NCI-H2107 (cell line): ENCODE results near the gene MVD.
A peak's percentile ranks its signal among the peaks of the same experiment; 100 is the strongest.

Experiments
- DNase-seq: peaks from one replicate; lab custom pipeline; 2025; lab: John Stamatoyannopoulos, UW

MVD gene

DNA sequence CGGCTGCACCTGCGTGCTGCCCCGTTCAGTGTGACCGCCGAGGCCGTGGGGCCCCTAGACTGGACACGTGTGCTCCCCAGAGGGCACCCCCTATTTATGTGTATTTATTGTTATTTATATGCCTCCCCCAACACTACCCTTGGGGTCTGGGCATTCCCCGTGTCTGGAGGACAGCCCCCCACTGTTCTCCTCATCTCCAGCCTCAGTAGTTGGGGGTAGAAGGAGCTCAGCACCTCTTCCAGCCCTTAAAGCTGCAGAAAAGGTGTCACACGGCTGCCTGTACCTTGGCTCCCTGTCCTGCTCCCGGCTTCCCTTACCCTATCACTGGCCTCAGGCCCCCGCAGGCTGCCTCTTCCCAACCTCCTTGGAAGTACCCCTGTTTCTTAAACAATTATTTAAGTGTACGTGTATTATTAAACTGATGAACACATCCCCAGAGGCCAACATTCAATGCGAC is 22.8 kb downstream of the MVD start:
- DNase-seq: no peak

DNA sequence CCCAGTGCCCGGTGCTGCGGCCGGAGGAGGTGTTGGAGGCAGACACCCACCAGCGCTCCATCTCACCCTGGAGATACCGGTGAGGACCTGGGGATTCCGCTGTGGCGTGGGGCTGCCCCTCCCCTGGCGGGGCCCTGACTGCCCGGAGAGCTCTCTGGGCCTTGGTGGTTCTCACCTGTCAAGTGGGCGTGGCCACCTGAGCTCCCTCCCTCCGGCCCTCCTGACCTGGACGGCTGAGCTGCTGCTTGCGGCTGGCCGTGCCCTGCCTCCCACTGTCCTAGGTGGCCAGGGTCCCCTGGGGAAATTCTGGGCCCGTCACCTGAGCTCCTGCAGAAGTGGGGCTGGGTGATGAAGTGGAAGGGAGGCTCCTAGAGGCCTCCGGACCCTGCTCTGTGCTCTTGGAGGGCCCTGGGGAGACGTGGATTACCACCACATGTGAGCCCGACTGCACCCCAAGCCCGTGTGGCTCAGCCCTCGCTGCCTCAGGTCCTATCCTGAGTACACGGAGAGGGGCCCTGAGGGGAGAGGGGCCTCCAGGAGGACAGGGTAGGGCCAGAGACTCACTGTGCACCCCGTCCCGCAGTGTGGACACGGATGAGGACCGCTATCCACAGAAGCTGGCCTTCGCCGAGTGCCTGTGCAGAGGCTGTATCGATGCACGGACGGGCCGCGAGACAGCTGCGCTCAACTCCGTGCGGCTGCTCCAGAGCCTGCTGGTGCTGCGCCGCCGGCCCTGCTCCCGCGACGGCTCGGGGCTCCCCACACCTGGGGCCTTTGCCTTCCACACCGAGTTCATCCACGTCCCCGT is 23.5 kb downstream of the MVD start:
- no peak for DNase-seq

DNA sequence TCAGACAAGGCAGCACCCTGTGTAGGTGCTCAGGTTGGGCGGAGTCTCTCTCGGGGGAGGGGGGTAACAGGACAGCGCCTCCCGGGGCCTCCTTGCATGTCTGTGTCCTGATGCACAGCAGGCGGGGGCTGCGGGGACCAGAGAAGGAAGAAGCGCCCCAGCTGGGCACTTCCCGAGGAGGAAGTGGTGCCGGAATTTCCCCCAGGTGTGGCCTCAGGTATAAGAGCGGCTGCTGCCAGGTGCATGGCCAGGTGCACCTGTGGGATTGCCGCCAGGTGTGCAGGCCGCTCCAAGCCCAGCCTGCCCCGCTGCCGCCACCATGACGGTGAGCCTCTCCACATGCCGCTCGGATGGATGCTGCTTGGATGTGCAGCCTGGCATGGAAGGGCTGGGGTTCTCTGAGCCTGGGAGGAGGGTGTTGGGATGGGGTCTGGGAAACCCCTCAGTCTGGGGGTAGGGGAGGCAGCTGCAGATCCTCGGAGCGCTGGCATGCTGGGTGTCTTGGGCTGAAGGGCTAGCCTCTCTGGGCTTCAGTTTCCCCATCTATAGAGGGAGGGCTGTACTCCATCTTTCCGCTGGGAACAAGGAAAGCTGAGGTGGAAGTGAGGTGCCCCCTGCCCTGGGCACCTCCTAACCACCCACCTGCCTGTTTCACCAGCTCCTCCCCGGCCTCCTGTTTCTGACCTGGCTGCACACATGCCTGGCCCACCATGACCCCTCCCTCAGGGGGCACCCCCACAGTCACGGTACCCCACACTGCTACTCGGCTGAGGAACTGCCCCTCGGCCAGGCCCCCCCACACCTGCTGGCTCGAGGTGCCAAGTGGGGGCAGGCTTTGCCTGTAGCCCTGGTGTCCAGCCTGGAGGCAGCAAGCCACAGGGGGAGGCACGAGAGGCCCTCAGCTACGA is 24.3 kb downstream of the MVD start, which contains the start of gene IL17C:
IL17C (plus strand) TSS at position 250 of the 908 bp plus-strand sequence; CDS start at position 320, 70 bp downstream.
- DNase-seq: peak; percentile 68

DNA sequence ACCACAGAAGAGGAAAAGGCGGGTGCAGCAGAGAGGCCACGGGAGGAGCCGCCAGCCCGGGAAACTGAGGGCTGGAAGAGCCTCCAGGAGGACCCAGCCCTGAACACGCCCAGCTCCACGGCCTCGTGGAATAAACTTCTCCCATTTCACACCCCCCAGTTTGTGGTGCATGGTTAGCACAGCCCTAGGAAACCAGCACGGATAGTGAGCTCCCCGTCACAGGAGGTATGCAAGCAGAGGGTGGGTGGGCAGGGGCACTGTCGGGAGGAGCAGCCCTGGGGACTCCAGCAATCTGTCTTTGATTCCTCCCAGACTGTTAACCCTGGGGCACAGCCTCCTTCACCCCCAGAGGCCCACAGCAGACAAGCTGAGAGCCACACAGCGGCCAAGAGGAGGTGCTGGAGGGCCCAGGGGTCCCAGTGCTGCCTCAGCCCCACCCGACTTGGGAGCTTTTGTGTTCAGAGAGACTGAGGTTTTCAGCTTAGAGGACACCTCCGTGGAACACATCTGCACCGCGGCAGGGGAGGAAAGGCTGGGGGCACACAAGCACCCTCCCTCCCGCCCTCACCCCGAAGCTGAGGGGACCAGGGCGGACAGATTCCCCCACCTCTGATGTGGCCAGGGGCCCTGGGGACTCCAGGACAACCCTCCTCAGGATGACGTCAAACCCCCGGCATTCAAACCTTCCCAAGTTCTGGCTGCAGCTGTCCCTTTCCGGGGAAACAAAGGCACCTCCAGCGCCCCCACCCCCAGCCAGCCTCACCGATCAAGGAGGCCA is 26.2 kb downstream of the MVD start:
- no peak for DNase-seq

DNA sequence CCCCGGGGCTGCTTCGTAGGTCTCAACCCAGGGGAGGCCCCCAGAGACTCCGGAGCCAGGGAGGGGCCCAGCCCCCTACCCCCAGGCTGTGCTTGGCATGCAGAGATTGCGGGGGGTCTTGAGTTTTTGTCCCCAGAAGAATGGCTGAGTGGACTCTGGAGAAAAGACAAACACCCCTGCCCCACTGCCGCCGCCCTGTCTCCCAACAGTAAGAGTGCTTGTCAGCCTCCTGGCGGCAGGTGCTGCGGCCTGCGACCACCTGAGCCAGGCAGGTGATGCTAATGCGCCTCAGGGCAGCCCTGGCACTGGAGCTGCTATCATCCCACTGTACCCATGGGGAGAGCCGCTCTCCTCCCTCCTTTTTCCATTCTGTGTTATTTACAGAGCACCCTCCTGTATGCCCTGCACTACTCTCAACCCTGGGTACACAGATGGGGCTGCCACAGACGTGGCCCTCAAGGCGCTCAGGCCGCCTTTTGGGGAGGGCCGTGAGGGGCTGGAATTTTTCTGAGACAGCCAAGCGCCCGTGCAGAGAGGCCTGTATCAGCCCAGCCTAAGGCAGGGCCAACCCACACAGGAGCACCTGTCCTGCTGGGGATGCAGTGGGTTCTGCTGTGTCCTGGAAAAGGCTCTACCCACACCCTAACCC is 27.1 kb downstream of the MVD start:
- DNase-seq: no peak

DNA sequence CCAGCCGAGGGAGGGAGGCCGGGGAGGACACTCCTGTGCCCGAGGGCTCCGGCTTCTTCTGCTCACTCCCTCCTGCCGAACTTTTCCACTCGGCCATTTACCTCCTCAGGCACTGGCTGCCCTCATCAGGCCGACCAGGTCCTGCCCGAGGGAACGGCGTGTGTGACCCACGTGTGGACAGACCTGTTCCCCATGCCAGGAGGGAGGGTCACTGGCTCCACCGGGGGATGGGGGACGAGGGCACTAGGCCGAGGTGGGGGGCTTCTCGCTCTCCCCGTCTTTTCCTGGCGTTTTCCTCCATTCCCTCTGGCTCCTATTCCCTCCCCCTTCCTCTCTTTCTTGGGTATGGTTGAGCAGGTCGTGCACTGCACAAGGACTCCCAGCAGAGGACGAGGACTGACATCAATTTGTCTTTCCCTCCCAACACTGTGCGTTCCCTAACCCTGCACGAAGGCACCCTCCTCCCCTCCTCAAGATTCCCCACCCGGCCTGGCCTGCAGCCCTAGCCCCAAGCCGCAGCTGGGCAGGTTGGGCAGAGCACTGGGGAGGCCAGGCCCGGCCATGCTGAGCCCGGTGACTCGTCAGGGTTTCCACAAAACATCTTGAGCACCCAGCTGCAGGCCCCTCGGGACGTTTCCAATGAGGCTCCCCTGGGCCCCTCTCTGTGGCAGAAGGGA is 27.8 kb downstream of the MVD start:
- no peak for DNase-seq

DNA sequence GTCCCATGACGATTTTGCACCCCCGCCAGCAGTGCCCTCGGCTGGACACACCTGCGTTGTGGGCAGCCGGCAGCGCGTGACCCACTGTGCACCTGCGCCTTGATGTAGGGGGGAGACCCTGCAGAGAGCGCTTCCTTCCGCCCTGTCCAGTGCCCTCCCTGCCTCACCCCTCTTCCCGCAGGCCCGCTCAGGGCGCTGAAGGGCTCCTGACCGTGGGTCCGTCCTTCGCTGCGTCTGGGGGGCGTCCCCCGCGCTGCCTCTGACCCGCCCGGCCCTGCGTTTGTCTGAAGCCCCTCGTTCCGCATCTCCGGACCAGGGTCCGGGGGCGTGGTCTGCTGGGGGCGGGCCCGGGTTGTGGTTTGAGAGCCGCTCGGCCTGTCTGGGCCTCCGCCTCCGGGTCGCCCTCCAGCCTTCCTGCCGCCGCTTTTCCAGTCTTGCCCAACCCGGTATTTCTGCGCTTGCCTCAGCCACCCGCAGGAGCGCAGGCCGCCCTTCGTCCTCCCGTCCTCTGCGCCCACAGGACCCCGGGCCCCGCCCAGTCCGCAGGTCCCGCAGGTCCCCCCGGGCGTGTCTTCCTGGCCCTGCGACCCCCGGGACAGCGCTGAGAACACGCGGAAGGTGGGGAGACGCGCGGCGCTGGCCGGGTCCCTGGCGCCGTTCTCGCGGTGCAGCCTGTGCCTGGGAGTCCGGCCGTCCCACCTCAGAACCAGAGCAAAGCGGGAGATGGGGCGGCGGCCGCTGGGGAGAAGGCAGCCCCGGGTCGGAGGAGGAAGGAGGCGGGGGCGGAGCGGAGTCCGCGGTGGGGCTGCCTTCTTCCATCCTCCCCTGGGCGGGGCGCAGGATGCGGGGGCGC is 28.5 kb downstream of the MVD start:
- no peak for DNase-seq

DNA sequence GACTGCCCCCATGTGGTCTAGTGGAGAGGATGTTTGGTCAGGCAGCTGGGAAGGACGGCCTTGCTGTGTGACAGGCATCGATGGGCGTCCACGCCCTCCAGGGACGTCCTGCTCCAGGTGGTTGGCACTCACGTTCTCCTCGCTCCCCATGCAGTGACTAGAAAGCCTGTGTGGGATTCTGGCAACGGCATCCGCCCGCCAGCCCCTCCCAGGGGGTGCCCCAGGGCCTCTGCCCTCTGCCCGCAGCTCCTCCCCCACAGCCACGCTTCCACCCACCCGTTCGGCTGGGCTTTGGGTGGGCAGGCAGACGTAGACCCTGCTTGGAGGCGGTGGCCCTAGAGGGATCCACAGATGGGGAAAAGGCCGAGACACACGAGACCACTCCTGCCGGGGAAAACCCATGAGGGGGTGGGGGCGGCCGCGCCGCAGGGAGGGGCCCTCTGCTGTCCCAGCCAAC is 29.2 kb downstream of the MVD start:
- no peak for DNase-seq

DNA sequence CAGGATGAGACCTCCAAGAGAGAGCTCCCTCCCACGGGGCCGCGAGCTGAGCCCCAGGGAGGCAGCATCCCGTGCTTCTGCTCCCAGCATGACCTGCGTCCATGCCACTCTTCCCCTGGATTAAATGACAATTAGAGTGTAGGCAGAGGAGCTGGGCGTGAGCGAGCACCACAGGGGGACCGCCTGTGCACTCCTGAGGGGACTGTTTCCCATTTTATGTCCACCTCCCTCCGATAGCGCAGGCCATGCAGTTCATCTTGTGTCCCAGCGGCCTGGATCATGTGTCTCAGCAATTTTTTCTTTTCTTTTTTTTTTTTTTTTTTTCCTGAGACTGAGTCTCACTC is 30.3 kb downstream of the MVD start:
- DNase-seq: no peak

DNA sequence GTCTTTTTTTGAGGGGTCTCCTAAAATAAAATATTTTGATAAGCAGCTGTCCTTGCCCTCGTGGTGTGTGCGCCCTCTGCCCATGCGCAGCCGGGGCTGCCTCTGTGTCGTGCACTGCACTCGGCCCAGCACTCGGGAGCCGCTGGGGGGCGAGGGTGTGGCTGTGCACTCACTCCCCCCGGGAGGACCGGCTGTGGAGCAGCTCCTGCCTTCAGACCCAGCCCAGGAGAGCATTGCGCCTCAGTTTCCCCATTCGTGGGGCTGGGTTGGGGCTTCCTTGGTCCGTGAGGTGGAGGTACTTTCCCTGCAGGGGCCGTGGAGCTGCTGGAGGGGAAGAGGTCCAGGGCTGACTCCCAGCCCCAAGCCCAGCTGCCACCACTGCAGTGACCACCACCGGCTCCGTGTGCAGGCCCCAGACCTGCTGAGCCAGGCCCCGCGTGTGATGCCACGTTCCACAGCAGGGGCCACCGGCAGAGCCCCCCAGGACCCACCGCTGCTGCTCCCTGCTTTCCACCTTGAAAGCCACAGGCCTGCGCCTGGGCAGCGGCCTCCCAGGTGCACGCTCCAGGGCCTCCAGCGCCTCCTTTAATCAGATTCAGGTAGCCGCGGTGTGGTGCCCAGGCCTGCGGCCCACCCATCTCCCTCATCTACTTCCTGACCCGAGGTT is 30.8 kb downstream of the MVD start:
- no peak for DNase-seq

DNA sequence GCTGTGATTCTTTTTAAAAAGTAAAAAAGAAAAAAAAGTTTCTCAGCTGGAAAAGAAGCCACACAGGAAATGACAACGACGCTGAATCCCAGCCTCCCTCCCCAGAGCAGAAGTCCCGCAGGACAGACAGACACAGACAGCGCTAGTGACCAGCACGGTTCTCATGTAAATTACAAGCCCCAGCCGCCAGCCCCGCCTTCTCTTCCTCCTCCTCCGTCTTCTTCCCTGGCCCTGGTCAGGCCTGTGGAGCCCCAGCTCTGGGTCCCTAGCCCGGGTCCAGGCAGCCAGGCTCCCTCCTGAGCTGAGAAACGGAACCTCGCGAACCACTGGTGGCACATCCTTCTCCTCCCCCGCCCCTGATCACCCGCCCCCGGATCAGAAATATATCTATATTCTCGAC is 31.5 kb downstream of the MVD start:
- no peak for DNase-seq

DNA sequence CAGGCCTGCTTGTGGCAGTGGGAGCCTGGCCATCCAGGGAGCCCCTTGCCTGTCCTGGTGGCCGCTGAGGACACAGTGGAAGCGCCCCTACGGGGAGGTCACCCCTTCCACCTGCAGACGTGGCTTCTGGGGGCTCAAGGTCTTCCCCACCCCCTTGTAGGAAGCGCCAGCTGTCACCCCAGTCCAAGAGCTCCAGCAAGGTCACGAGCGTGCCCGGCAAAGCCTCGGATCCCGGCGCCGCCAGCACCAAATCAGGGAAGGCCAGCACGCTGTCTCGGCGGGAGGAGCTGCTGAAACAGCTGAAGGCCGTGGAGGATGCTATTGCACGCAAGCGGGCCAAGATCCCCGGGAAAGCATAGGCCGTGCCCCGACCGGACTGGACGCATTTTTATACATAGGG is 31.9 kb downstream of the MVD start:
- no peak for DNase-seq

DNA sequence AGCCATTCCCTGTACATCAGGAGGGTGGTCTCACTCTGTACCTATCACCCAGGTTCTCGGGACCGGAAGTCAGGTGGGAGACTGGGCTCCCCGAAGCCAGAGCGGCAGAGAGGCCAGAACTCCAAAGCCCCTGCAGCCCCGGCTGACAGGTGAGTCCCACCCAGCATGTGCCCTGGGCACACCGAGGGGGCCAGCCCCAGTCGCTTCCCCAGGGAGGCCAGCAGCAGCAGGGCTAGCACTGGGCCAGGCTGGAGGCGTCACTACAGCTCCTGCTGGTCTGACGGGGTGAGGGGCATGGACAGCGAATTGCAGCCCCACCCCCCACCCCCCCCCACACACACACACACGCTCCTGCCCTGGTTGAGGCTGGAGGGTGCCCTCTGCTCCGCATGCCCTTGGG is 32.5 kb downstream of the MVD start:
- no peak for DNase-seq

DNA sequence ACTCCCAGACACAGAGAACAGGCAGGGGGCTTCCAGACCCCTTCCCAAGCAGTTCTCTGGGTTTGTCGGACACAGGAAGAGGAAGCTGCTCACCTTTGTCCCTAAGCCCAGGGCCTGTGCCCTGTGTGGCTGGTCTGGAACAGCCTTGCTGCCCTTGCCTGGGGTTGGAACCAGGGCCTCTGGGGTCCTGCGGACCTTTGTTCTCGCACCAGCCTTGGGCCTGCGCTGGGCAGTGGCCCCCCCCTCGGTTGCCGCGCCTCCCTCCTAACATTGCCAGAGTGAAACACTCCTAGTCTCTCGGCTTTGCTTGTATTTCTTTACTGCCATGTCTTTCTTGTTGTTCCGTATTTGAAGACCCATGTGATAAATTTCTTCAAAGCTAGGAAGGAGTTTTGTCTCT is 33.1 kb downstream of the MVD start:
- no peak for DNase-seq

DNA sequence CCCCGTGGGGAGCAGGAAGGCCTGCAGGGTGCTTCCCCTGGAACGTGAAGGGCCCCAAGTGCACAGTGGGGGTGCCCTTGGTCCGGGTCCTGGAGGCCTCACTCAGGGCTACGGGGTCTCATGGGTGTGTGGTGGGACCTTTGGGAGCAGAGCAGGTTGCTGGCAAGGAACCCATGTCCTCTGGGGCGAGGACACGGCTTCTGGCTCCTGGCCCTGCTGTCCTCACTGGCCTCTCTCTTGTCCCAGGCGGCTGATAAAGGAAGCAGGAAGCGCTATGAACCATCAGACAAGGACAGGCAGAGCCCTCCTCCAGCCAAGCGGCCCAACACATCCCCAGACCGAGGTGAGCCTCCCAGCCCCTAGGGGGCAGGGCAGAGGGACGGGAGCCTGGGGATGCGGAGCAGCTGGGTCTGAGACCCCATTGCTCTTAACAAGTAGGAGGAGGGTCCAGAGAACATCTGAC is 34.3 kb downstream of the MVD start:
- no peak for DNase-seq

DNA sequence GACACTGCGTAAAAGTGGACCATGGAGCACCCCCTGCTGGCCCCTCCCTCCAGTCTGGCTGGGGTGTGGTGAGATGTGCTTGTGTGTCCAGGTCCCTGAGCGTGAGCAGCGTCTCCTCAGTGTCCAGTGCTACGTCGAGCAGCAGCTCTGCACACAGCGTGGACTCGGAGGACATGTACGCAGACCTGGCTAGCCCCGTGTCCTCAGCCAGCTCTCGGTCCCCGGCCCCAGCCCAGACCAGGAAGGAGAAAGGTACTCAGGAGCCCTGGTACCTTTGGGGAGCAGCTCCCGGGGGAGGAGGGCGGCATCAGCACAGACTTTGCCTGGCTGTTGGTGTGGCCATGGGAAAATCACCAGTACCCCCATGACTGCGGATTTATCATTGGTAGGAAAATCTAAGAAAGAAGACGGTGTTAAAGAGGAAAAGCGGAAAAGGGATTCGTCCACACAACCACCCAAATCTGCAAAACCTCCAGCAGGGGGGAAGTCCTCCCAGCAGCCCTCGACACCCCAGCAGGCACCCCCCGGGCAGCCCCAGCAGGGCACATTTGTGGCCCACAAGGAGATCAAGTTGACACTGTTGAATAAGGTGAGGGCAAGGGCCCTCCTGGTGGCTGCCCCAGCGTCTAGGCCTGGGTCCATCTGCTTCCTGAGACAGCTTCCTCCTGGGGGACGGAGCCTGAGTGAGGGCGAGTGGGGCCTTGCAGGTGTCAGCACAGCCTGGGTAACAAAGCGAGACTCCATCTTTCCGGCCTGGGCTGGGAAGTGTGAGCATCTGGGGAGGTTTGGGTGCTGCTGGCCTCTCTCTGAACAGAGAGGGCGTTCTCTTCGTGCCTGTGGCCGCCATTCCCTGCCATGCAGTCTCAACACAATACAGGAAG is 35.1 kb downstream of the MVD start:
- no peak for DNase-seq

DNA sequence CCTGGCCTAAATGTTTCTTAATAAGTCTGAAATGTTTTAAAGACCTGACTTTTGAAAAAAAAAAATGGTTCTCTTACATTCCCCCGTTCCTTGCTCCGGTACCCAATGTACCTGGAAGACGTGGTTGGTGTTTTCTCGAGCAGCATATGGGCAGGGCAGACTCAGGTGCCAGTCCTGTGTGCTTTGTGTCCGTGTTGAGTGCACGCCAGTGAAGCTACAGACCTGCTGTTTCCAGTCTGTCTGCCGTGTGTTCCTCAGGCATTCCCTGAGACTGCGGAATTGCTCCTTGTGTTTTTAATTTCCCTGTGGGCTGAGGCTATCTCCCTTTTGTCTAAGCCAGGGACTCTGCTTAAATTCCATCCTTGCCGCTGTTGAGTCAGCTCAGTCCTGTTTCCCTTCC is 36.2 kb downstream of the MVD start:
- DNase-seq: no peak

DNA sequence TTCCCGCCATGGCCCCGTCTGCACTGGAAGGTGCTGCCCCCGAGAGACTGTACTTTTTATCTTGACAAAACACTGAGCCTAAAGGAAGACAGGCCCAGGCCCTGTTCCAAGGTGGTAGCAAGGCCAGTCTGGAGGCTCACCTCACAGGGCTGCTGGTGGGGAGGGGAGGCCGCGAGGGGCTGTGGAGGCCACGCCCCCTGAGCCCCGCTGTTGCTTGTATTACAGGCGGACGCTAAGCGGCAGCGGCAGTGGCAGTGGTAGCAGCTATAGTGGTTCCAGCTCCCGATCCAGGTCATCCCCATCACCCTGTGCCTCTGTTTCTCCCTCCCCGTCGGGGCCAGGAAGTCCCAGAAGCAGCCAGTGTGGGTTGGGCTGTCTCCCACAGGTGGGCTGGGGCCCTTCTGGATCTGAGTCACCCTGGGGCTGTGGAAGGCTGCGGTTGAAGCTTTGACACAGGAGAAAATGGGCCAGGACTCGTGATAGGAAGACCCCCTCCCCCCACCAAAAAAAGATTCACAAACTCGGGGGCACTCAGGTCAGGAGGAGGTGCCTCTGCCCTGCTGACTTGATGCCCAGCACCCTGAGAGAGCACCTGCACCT is 37.8 kb downstream of the MVD start:
- no peak for DNase-seq
